GM06990 (cell line): ENCODE measurements around the gene ENO2.
"Not testable (repeated sequence)": the region's sequence is repeated elsewhere in the genome, so short reads cannot be mapped to it uniquely, and the experiment has no call there.

Experiments used
- DNase-seq: peaks from one replicate; pipeline ENCODE4 v3.0.0-alpha.2; 2011; ENCODE audit not compliant: insufficient read length; ENCODE audit errors: extremely low read depth
- H3K27me3 ChIP-seq: replicated peaks from 2 replicates; pipeline ENCODE4 v1.6.0; 2011; ENCODE audit warnings: low read length; ENCODE audit not compliant: control insufficient read depth, insufficient read depth
- H3K36me3 ChIP-seq: 2 replicates; pipeline ENCODE4 v1.5.1; 2011; ENCODE audit warnings: low read length; ENCODE audit not compliant: control insufficient read depth, insufficient read depth
- H3K4me3 ChIP-seq: replicated peaks from 2 replicates; pipeline ENCODE4 v1.5.1; 2011; ENCODE audit warnings: low read depth, mild to moderate bottlenecking, control low read depth, low read length
- TF ChIP-seq, protein P1 (sequence below): IDR thresholded peaks from 2 replicates; pipeline ENCODE4 v1.5.1; 2011; ENCODE audit warnings: low read length, control low read depth, mild to moderate bottlenecking, inconsistent platforms; ENCODE audit not compliant: insufficient read depth, poor library complexity, severe bottlenecking

The ENO2 gene

DNA sequence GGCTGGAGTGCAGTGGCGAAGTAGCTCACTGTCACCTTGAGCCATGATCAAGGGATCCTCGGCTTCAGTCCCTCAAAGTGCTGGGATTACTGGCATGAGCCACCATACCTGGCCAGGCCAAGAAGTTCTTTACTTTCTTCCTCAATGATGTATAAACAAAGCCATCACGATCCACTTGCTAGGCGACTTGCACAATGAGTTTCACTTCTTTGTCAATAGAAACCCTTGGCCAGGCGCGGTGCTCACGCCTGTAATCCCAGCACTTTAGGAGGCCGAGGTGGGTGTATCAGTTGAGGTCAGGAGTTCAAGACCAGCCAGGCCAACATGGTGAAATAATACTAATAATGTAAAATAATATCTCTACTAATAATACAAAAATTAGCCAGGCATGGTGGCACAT lies 26.9 kb upstream of the ENO2 start:
- Histone ChIP-seq H3K27me3 (no peaks in the 10 kb centered on the region), H3K4me3 (no peak overlapping the region), H3K36me3 (peaks cover 8% of the 10 kb centered on the region)
- DNase-seq: no peak
- TF ChIP-seq, protein P1, sequence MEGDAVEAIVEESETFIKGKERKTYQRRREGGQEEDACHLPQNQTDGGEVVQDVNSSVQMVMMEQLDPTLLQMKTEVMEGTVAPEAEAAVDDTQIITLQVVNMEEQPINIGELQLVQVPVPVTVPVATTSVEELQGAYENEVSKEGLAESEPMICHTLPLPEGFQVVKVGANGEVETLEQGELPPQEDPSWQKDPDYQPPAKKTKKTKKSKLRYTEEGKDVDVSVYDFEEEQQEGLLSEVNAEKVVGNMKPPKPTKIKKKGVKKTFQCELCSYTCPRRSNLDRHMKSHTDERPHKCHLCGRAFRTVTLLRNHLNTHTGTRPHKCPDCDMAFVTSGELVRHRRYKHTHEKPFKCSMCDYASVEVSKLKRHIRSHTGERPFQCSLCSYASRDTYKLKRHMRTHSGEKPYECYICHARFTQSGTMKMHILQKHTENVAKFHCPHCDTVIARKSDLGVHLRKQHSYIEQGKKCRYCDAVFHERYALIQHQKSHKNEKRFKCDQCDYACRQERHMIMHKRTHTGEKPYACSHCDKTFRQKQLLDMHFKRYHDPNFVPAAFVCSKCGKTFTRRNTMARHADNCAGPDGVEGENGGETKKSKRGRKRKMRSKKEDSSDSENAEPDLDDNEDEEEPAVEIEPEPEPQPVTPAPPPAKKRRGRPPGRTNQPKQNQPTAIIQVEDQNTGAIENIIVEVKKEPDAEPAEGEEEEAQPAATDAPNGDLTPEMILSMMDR: no peak

DNA sequence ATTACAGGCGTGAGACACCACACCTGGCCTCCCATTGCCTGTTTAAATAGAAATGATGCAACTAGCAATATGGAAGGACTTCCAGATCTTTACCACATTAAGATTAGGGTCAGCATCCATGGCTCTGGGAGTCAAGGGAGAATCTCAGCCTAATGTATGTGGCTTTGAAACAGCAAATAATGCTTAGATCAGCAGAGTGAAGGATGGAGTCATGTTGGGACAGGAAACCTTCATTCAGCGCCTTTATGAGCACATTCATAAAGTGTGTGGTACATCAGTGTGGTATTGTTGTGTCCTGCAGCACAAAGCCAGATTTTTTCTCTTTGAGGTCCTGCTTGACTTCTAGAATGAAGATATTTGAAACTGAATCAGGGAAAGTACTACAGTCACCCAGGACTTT lies 26.0 kb upstream of the ENO2 start:
- DNase-seq: no peak
- Histone ChIP-seq H3K4me3 (no peak overlapping the region), H3K36me3 (peaks cover 8% of the 10 kb centered on the region), H3K27me3 (no peaks in the 10 kb centered on the region)
- TF ChIP-seq, protein P1: no peak

DNA sequence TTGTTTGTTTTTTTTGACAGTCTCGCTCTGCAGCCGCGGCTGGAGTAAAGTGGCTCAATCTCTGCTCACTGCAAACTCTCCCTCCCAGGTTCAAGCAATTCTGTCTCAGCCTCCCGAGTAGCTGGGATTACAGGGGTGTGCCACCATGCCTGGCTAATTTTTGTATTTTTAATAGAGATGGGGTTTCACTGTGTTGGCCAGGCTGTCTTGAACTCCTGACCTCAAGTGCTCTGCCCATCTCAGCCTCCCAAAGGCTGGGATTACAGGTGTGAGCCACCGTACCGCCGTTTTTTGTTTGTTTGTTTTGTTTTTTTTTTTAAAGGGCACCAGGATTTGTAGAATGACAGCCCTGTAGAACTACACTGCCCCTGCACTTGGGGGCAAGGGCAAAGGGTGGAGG lies 25.6 kb upstream of the ENO2 start:
- DNase-seq, H3K27me3 ChIP-seq, H3K4me3 ChIP-seq, H3K36me3 ChIP-seq: not testable (repeated sequence)

DNA sequence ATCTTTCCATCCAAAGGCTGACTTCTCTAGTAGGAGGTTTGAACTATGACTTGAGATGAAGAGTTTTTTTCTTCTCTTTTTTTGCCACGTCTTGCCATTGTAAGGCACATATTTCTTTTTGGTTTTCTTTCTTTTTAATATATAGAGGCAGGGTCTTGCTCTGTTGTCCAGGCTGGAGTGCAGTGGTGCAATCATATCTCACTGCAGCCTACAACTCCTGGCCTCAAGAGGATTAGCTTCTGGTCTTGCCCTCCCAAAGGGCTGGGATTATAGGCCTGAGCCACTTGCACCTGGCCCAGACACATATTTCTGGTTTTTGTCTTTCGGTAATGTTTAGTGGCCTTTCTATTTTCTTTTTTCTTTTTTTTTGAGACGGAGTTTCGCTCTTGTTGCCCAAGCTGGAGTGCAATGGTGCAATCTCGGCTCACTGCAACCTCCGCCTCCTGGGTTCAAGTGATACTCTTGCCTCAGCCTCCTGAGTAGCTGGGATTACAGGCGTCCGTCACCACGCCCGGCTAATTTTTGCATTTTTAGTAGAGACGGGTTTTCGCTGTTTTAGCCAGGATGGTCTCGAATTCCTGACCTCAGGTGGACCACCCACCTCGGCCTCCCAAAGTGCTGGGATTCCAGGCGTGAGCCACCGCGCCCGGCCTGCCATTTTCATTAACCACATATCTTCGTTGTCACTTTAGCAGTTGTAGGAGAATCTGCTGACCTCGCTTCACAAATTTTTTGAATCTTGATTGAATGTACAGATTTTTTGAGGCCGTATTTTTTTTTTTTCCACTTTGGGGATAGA lies 24.4 kb upstream of the ENO2 start:
- not testable (repeated sequence) for H3K4me3 ChIP-seq, H3K27me3 ChIP-seq, H3K36me3 ChIP-seq, DNase-seq

DNA sequence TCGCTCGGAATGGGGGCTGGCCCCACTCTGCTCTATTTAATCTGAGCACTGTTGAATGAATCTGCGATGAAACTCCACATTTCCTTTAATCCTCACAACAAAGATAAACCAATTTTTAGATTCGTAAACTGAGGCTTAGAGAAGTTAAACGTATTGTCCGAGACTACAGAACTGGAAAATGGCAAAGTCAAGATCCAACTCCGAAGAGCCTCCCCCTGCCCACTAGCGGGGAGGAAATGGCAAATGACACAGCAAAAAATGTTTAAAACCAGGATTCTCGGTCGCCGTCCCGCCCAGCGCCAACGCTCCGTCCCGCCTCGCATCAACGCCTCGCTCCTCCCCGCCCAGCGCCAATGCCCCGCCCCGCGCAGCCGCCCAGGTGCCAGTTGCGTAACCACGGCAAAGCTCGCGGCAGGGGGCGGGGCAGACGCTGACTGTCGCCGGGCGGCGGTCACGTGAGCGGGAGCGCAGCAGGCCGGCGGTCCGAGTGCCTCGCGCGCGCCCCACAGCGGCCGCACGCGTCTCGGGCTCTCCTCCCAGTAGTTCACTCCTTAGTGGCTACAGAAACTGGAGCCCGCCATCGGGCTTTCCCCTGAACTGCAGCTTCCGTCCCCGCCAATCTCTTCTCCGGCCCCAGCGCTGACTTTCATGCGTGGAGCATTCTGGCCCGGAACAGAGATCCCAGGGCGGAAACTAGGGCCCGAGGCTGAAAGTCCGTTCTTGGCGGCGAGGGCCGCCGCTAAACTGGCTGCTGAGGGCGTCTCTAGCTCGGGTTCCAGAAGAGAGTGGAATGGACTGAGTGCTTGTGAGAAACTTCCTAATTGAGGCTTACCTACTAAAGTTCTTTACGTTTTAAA lies 23.4 kb upstream of the ENO2 start:
- TF ChIP-seq, protein P1: peak; percentile 56
- no peaks in the 10 kb centered on the region for H3K36me3 ChIP-seq
- peak; percentile 98 for DNase-seq
- peak overlapping the region; percentile 63 for H3K4me3 ChIP-seq
- H3K27me3 ChIP-seq: no peaks in the 10 kb centered on the region

DNA sequence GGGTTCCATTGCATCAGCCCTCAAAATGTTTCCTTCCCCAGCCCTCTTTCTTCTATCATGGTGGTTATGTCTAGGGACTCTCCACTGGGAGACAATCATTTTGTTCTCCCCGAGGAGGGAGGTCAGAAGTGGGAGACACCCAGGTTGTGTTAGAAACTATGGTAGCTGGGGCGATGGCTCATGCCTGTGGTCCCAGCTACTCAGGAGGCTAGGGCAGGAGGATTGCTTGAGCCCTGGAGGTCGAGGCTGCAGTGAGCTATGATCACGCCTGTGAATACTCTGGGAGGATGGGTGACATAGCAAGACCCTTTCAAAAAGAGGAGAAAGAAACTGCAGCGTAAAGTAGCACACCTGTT lies 22.8 kb upstream of the ENO2 start:
- no peaks in the 10 kb centered on the region for H3K27me3 ChIP-seq
- H3K4me3 ChIP-seq: peak overlapping the region; percentile 55
- DNase-seq: no peak
- TF ChIP-seq, protein P1: no peak
- no peaks in the 10 kb centered on the region for H3K36me3 ChIP-seq

DNA sequence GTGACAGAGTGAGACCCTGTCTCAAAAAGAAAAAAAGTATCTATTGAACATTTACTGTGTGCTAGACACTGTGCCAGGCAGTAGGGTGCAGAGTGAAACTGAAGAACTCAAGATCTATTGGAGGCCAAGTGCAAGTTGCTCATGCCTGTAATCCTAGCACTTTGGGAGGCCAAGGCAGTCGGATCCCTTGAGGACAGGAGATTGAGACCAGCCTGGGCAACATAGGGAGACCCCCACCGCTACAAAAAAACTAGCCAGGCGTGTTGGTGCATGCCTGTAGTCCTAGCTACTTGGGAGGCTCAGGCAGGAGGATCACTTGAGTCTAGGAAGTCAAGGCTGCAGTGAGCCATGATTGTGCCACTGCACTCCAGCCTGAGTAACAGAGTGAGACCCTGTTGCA lies 21.7 kb upstream of the ENO2 start:
- H3K36me3 ChIP-seq, H3K4me3 ChIP-seq, DNase-seq, H3K27me3 ChIP-seq: not testable (repeated sequence)
